SU-DHL-6 (cell line): ENCODE measurements around the gene PXT1.

Source experiments
- H2AFZ ChIP-seq: fragments of 200-600 bp; sonication (generic); 2 replicates; pipeline ENCODE4 v1.6.1; 2014; ENCODE audit warnings: low read depth, mild to moderate bottlenecking, moderate library complexity, mixed read lengths, antibody characterized with exemption, low read length; ENCODE audit not compliant: severe bottlenecking
- H3F3A ChIP-seq: fragments of 200-600 bp; shearing (Covaris generic); 2 replicates; pipeline ENCODE4 v1.6.0; 2016; ENCODE audit warnings: antibody characterized with exemption, mild to moderate bottlenecking; ENCODE audit not compliant: insufficient read depth
- H3K27ac ChIP-seq: fragments of 200-600 bp; sonication (generic); 2 replicates; pipeline ENCODE4 v1.5.1; 2016; ENCODE audit warnings: low read depth, mild to moderate bottlenecking, low read length, moderate library complexity, mixed read lengths
- H3K27me3 ChIP-seq: fragments of 200-600 bp; sonication (generic), shearing (Covaris generic); 2 replicates; pipeline ENCODE4 v1.6.0; 2014; ENCODE audit warnings: mild to moderate bottlenecking, low read length
- H3K36me3 ChIP-seq: fragments of 200-600 bp; sonication (generic); 2 replicates; pipeline ENCODE4 v1.6.1; 2014; ENCODE audit warnings: mild to moderate bottlenecking, low read length, mixed read lengths
- H3K4me2 ChIP-seq: fragments of 300-600, 200-600 bp; shearing (Covaris generic), sonication (generic); 2 replicates; pipeline ENCODE4 v1.6.0; 2014; ENCODE audit warnings: low read length, low read depth, mild to moderate bottlenecking; ENCODE audit not compliant: poor library complexity, severe bottlenecking
- H3K4me3 ChIP-seq: fragments of 200-600 bp; sonication (generic); 2 replicates; pipeline ENCODE4 v1.5.1; 2014; ENCODE audit warnings: antibody characterized with exemption, low read length, mild to moderate bottlenecking, mixed read lengths; ENCODE audit not compliant: insufficient read depth, poor library complexity, severe bottlenecking
- H3K79me2 ChIP-seq: fragments of 200-600 bp; sonication (generic); 2 replicates; pipeline ENCODE4 v1.6.1; 2014; ENCODE audit warnings: mild to moderate bottlenecking, low read length, moderate library complexity; ENCODE audit not compliant: insufficient read depth
- H3K9ac ChIP-seq: fragments of 200-600 bp; sonication (generic); 2 replicates; pipeline ENCODE4 v1.7.0; 2014; ENCODE audit warnings: mild to moderate bottlenecking, low read length
- H3K9me2 ChIP-seq: fragments of 200-600 bp; sonication (generic); replicated peaks from 2 replicates; pipeline ENCODE4 v1.6.1; 2014; ENCODE audit warnings: low read length; ENCODE audit not compliant: insufficient read depth
- H3K9me3 ChIP-seq: fragments of 200-600 bp; sonication (generic); 2 replicates; pipeline ENCODE4 v1.6.1; 2014; ENCODE audit warnings: low read length, mixed read lengths; ENCODE audit not compliant: insufficient read depth
- H4K20me1 ChIP-seq: fragments of 200-600 bp; sonication (generic); 2 replicates; pipeline ENCODE4 v1.6.1; 2014; ENCODE audit warnings: low read depth, mild to moderate bottlenecking, antibody characterized with exemption, low read length, moderate library complexity, mixed read lengths
- CTCF ChIP-seq: fragments of 200-600 bp; sonication (generic); IDR thresholded peaks from one replicate; pipeline ENCODE4 v1.5.1; 2017; ENCODE audit warnings: antibody characterized with exemption, mild to moderate bottlenecking, low read length, moderate library complexity; ENCODE audit not compliant: insufficient read depth, poor library complexity, severe bottlenecking
- EZH2phosphoT487 ChIP-seq: fragments of 200-600 bp; sonication (generic), shearing (Covaris generic); conservative IDR thresholded peaks from 2 replicates; pipeline ENCODE4 v1.6.1; 2018; ENCODE audit warnings: mild to moderate bottlenecking, antibody characterized with exemption, low read length, moderate library complexity, mixed read lengths

PXT1 gene

GRCh38 chr6:36383606-36384005 lies 59.0 kb downstream of the PXT1 start:
- no peaks in the 10 kb centered on the region for H3K27me3 ChIP-seq

GRCh38 chr6:36382976-36383375 lies 59.7 kb downstream of the PXT1 start:
- H3K9me2 ChIP-seq: no peaks in the 10 kb centered on the region
- no peak overlapping the region for H3K9ac ChIP-seq
- no peak overlapping the region for H3K27ac ChIP-seq
- H3K9me3 ChIP-seq: no peaks in the 10 kb centered on the region
- no peaks in the 10 kb centered on the region for H3K27me3 ChIP-seq
- H3F3A ChIP-seq: no peaks in the 10 kb centered on the region
- TF ChIP-seq CTCF (no peak), EZH2phosphoT487 (no peak)
- H4K20me1 ChIP-seq: no peaks in the 10 kb centered on the region
- no peaks in the 10 kb centered on the region for H3K36me3 ChIP-seq
- H3K79me2 ChIP-seq: no peaks in the 10 kb centered on the region
- H3K4me2 ChIP-seq: no peak overlapping the region
- H3K4me3 ChIP-seq: no peak overlapping the region
- no peak overlapping the region for H2AFZ ChIP-seq

More at GRCh38 chr6:36383606-36384005, 59.0 kb downstream of the PXT1 start:
- Histone ChIP-seq H2AFZ (no peak overlapping the region), H3K9ac (no peak overlapping the region), H3K79me2 (no peaks in the 10 kb centered on the region), H3K9me2 (no peaks in the 10 kb centered on the region), H3K27ac (no peak overlapping the region), H3K36me3 (no peaks in the 10 kb centered on the region), H3K4me2 (no peak overlapping the region), H4K20me1 (no peaks in the 10 kb centered on the region), H3K4me3 (no peak overlapping the region), H3K9me3 (no peaks in the 10 kb centered on the region), H3F3A (no peaks in the 10 kb centered on the region)
- TF ChIP-seq EZH2phosphoT487 (no peak), CTCF (no peak)

GRCh38 chr6:36381502-36382389 lies 60.9 kb downstream of the PXT1 start:
- TF ChIP-seq EZH2phosphoT487: no peak
- H3F3A ChIP-seq: no peaks in the 10 kb centered on the region
- H3K79me2 ChIP-seq: no peaks in the 10 kb centered on the region
- H2AFZ ChIP-seq: no peak overlapping the region
- H3K27me3 ChIP-seq: no peaks in the 10 kb centered on the region
- H3K9me3 ChIP-seq: no peaks in the 10 kb centered on the region
- no peaks in the 10 kb centered on the region for H3K9me2 ChIP-seq
- H4K20me1 ChIP-seq: no peaks in the 10 kb centered on the region
- H3K4me3 ChIP-seq: no peak overlapping the region
- H3K4me2 ChIP-seq: no peak overlapping the region
- H3K36me3 ChIP-seq: no peaks in the 10 kb centered on the region
- no peak overlapping the region for H3K9ac ChIP-seq
- H3K27ac ChIP-seq: no peak overlapping the region

GRCh38 chr6:36380166-36380565 lies 62.5 kb downstream of the PXT1 start:
- no peaks in the 10 kb centered on the region for H3K27me3 ChIP-seq
- TF ChIP-seq CTCF (no peak), EZH2phosphoT487 (no peak)
- no peaks in the 10 kb centered on the region for H4K20me1 ChIP-seq
- no peak overlapping the region for H3K27ac ChIP-seq
- H3K4me3 ChIP-seq: no peak overlapping the region
- no peaks in the 10 kb centered on the region for H3K9me3 ChIP-seq
- H3K9ac ChIP-seq: no peak overlapping the region
- no peaks in the 10 kb centered on the region for H3F3A ChIP-seq
- no peaks in the 10 kb centered on the region for H3K36me3 ChIP-seq
- H3K4me2 ChIP-seq: no peak overlapping the region
- no peaks in the 10 kb centered on the region for H3K79me2 ChIP-seq
- no peaks in the 10 kb centered on the region for H3K9me2 ChIP-seq
- no peak overlapping the region for H2AFZ ChIP-seq
